ENCODE measurements around the gene EIF4H. TPM values are rescaled to one million over a fixed set of nuclear protein-coding genes. Genes with fewer than 3 reads are reported as not detected.

Gene EIF4H
- polyA plus RNA-seq, 2 of the 4 experiments (the other 2 are of a cell fraction), result 361 to 364 TPM

- Histone ChIP-seq H3K4me3 (no peak overlapping the region), H3K9me3 (no peaks in the 10 kb centered on the region), H3K4me2 (no peak overlapping the region), H3K27ac (no peak overlapping the region), H3K4me1 (no peaks in the 10 kb centered on the region)
- no peak for FAIRE-seq
- POLR2A ChIA-PET, result no interaction called here
- WGBS (ENCODE audit: missing lambda C conversion rate), result 80% methylated on average over 4 of the region's 4 CpGs
- TF ChIP-seq FOXS1 (CRISPR knock-in tag; IDR thresholded peaks at IDR 0.05) (no peak), ZNF302 (CRISPR knock-in tag; IDR thresholded peaks at IDR 0.05) (no peak), ZFP36 (IDR thresholded peaks at IDR 0.05; ENCODE audit: borderline replicate concordance, partially characterized antibody) (no peak), ZSCAN20 (CRISPR knock-in tag; IDR thresholded peaks at IDR 0.05) (no peak), CBX8 (IDR thresholded peaks at IDR 0.05) (no peak), RARB (CRISPR knock-in tag; IDR thresholded peaks at IDR 0.05) (no peak), HOXA7 (CRISPR knock-in tag; IDR thresholded peaks at IDR 0.05) (no peak), PHF8 (IDR thresholded peaks at IDR 0.05; ENCODE audit: borderline replicate concordance, low read depth) (no peak), MAFK (IDR thresholded peaks at IDR 0.05; ENCODE audit: partially characterized antibody) (no peak), MAX (IDR thresholded peaks at IDR 0.05) (no peak), MAZ (IDR thresholded peaks at IDR 0.05; ENCODE audit: borderline replicate concordance, low read depth, low read length) (no peak), HOXB5 (CRISPR knock-in tag; IDR thresholded peaks at IDR 0.05) (no peak), RAD21 (conservative IDR thresholded peaks at IDR 0.05 in 1 of 2, IDR thresholded peaks at IDR 0.05 in 1 of 2) (no peak), NPAS2 (CRISPR knock-in tag; IDR thresholded peaks at IDR 0.05; ENCODE audit: borderline replicate concordance) (no peak)
- no peak for DNase-seq (ENCODE audit: low read depth in 1 of 2, low spot score in 1 of 2)
- ATAC-seq, result no peak
- CTCF ChIA-PET, result interaction anchor here (0.7 to 4.7 kb wide), 4 partner anchors 10 to 161 kb away, joined by 3 to 23 read pairs (median 9); no protein-coding TSS in a partner anchor
Measured at GRCh38 chr7:74240482-74240881, 66.3 kb downstream of the EIF4H start.

- DNase-seq (ENCODE audit: low read depth in 1 of 2, low spot score in 1 of 2) (no peak), ATAC-seq (no peak), FAIRE-seq (no peak)
- no peak overlapping the region for H3K4me2 ChIP-seq
- no peaks in the 10 kb centered on the region for H3K4me1 ChIP-seq
- TF ChIP-seq MYC (IDR thresholded peaks at IDR 0.05; ENCODE audit: borderline replicate concordance, low read length) (no peak), ZSCAN20 (CRISPR knock-in tag; IDR thresholded peaks at IDR 0.05) (no peak), CEBPB (IDR thresholded peaks at IDR 0.05) (no peak), ZNF302 (CRISPR knock-in tag; IDR thresholded peaks at IDR 0.05) (no peak)
- 90% methylated on average over 6 of the region's 6 CpGs for WGBS (ENCODE audit: missing lambda C conversion rate)
- ChIA-PET CTCF (interaction anchor here (1.5 to 4.7 kb wide), 4 partner anchors 9 to 159 kb away, joined by 5 to 23 read pairs (median 10); no protein-coding TSS in a partner anchor), POLR2A (no interaction called here)
- no peak overlapping the region for H3K27ac ChIP-seq
- no peak overlapping the region for H3K4me3 ChIP-seq
- no peaks in the 10 kb centered on the region for H3K9me3 ChIP-seq
Measured at GRCh38 chr7:74242122-74242443, 67.9 kb downstream of the EIF4H start.

- H3K4me3 ChIP-seq, result no peak overlapping the region
- FAIRE-seq, result no peak
- H3K9me3 ChIP-seq, result no peaks in the 10 kb centered on the region
- TF ChIP-seq EHMT2 (IDR thresholded peaks at IDR 0.05; ENCODE audit: low read depth), result no peak
- CTCF ChIA-PET, result interaction anchor here (3.0 kb wide), 1 partner anchor 154 kb away, joined by 13 read pairs; no protein-coding TSS in a partner anchor
- POLR2A ChIA-PET, result no interaction called here
- H3K4me1 ChIP-seq, result no peaks in the 10 kb centered on the region
- ATAC-seq, result no peak
- no peak overlapping the region for H3K4me2 ChIP-seq
- no peak overlapping the region for H3K27ac ChIP-seq
- WGBS (ENCODE audit: missing lambda C conversion rate), result 80% methylated on average over 4 of the region's 4 CpGs
- DNase-seq (ENCODE audit: low read depth in 1 of 2, low spot score in 1 of 2), result no peak
Measured at GRCh38 chr7:74246497-74246896, 72.3 kb downstream of the EIF4H start.

Small RNAs within 50 kb of the gene (small RNA-seq; reads per million reads assigned to genes)
- gene MIR590, result 14.4 to 2,563 (median 1,743) reads per million in 6 experiments

Other genes with a start within 250 kb of the EIF4H start
- 0.08 and 0.16 TPM in 2 replicates for gene ELN, start 146.2 kb upstream of the EIF4H start, polyA plus RNA-seq (2011; rRNA removed)
- gene ELN, start 146.2 kb upstream of the EIF4H start, polyA plus RNA-seq (2017; fragmentation: RNase III; extraction: RNeasy Plus Mini Kit Qiagen cat#74134 plus additional on column Dnase treatment), result 0.09 to 0.16 TPM (median 0.12 TPM) in 3 replicates
- gene LIMK1, start 90.6 kb upstream of the EIF4H start, polyA plus RNA-seq (2011; rRNA removed), result 17.6 and 25.3 TPM in 2 replicates
- gene LIMK1, start 90.6 kb upstream of the EIF4H start, polyA plus RNA-seq (2017; fragmentation: RNase III; extraction: RNeasy Plus Mini Kit Qiagen cat#74134 plus additional on column Dnase treatment), result 28.9 to 31.8 TPM (median 28.9 TPM) in 3 replicates
- gene LAT2, start 35.6 kb downstream of the EIF4H start, polyA plus RNA-seq (2011; rRNA removed), result 2.9 and 3.0 TPM in 2 replicates
- 0.83 to 1.0 TPM (median 0.97 TPM) in 3 replicates for gene LAT2, start 35.6 kb downstream of the EIF4H start, polyA plus RNA-seq (2017; fragmentation: RNase III; extraction: RNeasy Plus Mini Kit Qiagen cat#74134 plus additional on column Dnase treatment)
- gene RFC2, start 80.0 kb downstream of the EIF4H start, polyA plus RNA-seq (2011; rRNA removed), result 44.6 and 46.6 TPM in 2 replicates
- 70.9 to 77.7 TPM (median 71.2 TPM) in 3 replicates for gene RFC2, start 80.0 kb downstream of the EIF4H start, polyA plus RNA-seq (2017; fragmentation: RNase III; extraction: RNeasy Plus Mini Kit Qiagen cat#74134 plus additional on column Dnase treatment)
- gene CLIP2, start 115.1 kb downstream of the EIF4H start, polyA plus RNA-seq (2011; rRNA removed), result 3.7 and 5.7 TPM in 2 replicates
- 9.2 to 17.0 TPM (median 15.5 TPM) in 3 replicates for gene CLIP2, start 115.1 kb downstream of the EIF4H start, polyA plus RNA-seq (2017; fragmentation: RNase III; extraction: RNeasy Plus Mini Kit Qiagen cat#74134 plus additional on column Dnase treatment)